GM10266 (cell line): Measurements from ENCODE around the gene CADM2.

Experiments
- DNase-seq: peaks from one replicate; pipeline ENCODE4 v3.0.0; 2012; ENCODE audit errors: extremely low spot score
- TF ChIP-seq, protein P1 (sequence below): IDR thresholded peaks from 2 replicates; pipeline ENCODE4 v1.5.1; 2012; ENCODE audit warnings: mild to moderate bottlenecking, low read depth; ENCODE audit not compliant: control insufficient read depth, insufficient read depth; ENCODE audit errors: missing control alignments

Gene CADM2

DNA sequence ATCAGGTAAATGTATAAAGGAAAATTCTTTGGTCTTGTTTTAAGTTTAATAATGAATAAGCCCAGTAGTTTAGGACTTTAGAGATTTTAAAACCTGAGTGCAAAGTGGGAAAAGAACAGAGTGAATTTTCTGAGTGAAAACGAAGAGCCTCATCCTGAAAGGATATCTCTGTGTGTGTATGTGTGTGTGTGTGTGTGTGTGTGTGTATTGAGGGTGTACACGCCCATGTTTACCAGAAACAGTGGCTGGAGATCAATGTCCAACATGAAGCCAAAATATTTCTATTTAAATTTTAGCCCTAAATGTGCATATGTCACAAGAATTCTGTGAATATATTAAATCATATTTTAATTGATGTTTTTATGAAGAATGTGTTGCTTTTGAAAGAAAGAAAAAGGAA, 549.9 kb downstream of the CADM2 start:
- no peak for DNase-seq
- TF ChIP-seq, protein P1, sequence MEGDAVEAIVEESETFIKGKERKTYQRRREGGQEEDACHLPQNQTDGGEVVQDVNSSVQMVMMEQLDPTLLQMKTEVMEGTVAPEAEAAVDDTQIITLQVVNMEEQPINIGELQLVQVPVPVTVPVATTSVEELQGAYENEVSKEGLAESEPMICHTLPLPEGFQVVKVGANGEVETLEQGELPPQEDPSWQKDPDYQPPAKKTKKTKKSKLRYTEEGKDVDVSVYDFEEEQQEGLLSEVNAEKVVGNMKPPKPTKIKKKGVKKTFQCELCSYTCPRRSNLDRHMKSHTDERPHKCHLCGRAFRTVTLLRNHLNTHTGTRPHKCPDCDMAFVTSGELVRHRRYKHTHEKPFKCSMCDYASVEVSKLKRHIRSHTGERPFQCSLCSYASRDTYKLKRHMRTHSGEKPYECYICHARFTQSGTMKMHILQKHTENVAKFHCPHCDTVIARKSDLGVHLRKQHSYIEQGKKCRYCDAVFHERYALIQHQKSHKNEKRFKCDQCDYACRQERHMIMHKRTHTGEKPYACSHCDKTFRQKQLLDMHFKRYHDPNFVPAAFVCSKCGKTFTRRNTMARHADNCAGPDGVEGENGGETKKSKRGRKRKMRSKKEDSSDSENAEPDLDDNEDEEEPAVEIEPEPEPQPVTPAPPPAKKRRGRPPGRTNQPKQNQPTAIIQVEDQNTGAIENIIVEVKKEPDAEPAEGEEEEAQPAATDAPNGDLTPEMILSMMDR: no peak

DNA sequence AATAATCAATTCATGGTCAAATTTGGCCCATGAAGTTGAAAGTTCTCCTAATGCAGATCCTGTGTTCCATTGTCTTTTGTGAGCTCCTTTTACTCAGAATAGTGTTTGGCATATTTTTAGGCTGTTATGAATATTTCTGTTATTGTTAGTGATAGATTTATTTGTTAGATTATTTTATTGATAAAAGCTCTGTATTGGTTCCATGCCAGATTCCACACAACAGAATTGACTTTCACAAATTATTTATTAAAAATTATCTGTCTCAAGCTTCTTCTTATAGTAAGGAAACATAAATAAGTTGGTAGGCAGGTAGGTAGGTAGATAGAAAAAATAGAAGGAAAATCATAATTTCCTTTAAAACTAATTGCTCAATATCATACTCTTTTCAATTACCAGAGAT, 557.4 kb downstream of the CADM2 start:
- TF ChIP-seq, protein P1: no peak
- DNase-seq: no peak

DNA sequence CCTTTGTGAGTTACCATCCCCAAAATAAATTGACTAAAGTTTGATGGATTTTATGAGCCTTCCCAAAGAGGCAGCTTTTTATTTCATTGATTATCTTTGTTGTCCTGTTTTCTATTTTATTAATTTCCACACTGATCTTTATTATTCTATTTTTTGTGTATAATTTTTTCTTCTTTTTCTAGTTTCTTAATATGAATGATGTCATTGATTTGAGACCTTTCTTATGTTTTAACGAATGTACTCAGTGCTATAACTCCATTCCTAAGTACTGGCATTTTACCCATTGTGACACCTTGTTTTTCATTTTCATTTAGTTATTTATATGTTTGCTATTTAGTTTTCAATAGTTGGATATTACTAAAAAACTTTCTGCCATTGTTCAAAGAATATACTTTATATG, 565.3 kb downstream of the CADM2 start:
- TF ChIP-seq, protein P1: no peak
- no peak for DNase-seq

DNA sequence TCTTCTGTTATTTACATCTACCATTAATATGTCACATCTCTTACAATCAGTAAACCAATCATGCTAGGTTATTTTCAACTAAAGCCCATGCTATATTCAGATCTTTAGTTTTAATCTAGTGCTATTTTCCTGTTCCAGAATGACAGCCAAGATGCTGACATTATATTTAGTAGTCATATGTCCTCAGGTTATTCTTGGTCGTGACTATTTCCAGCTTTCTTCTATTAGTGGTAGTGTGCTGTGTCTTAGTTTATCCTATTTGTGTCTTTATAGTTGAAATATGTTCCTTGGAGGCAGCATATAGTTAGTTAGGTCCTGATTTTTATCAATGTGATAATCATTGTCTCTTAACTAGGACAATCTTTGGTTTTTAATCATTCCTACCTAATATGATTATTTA, 566.5 kb downstream of the CADM2 start:
- TF ChIP-seq, protein P1: no peak

DNA sequence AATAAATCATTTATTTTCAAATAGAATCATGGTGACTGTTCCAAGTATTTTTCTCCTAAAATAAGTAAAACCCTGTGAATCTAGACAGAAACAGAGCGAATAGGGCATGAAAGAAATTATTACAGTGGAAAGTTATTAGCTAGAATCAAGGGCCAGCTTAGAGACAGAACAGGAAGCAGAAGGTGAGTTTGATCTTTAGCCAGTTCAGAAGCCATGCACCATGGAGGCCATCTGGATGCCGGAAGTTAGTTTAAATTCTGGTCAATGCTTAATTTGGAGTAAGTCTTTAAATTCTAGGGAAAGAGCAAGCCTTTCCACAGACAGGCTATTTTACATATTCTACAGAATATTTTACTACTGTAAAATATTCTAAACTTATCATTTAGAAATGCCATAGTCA, 574.8 kb downstream of the CADM2 start:
- no peak for DNase-seq
- TF ChIP-seq, protein P1: no peak

More for the DNA sequence above, 566.5 kb downstream of the CADM2 start:
- no peak for DNase-seq

DNA sequence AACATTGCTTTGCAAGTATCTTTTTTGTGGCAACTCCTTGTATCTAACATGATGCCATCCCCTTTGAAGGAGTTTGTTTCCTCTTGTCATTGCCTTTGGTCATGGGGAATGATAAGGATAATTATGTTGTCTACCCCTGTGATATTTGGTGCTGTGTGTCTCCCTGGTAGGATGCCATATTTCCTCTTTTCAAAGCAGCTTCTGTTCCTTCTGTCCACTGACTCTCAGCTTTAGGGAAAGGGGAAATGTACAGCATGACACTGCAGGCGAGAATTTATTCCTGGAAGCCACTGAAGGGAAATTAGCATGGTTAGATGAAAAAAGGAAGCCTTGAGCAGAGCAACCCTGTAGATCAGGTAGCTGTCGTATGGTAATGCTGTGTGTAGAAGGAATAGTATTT, 576.7 kb downstream of the CADM2 start:
- TF ChIP-seq, protein P1: no peak
- no peak for DNase-seq

DNA sequence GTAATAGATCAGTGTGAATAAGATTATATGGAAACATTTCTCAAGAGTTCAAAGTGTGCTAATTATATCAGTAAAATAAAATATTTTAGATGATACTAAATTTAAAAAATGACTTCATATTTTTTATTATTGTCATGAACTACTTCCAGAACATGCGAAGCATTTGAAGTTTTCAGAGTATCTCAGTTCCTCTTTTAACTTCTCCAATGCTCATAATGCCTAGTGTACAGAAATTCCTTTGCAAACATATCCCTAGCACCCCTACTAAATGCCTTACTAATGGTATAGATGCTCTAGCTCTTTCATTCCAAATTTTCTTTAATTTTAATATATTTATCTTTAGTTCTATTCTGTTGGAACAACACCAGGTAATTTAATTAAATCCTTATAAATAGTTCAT, 580.4 kb downstream of the CADM2 start:
- no peak for DNase-seq

More for the DNA sequence above, 580.4 kb downstream of the CADM2 start:
- TF ChIP-seq, protein P1: no peak
